ENCODE measurements around the gene EIF4G3. TPM values are rescaled to one million over a fixed set of nuclear protein-coding genes. Genes with fewer than 3 reads are reported as not detected.

The EIF4G3 gene
- polyA plus RNA-seq, 1 donor (not counting 4 experiments of a cell fraction or from before 2014, with no cell fraction given), result 44.6 TPM

DNA sequence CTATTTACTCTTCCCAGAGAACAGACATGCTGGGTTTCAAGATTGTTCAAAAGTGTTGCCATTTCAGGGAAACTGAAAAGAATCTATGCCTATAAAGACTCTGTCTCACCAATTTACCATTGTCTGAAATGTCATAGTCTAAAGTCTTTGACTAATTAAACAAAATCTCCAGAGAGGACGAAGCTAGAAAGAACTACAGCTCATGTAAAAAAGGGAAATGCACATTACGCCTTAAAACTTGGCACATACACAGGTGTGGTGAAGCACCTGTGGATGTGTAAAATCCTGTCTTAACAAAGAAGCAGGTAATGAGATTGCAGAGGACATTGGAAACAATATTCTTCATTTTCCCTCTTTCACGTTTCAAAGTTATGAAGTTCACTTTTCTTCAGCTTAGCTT, 130.6 kb downstream of the EIF4G3 start:
- Histone ChIP-seq H3K4me3 (ENCODE audit: control insufficient read depth in 2 of 3, extremely low read depth in 1 of 3, insufficient read depth in 2 of 3, low read depth in 1 of 3, low read length in 3 of 3) (no peak overlapping the region), H3K9me1 (ENCODE audit: control insufficient read depth, extremely low read depth, insufficient read depth, low read length) (peaks cover 2% of the 10 kb centered on the region), H3K4me2 (ENCODE audit: control insufficient read depth, extremely low read depth, insufficient read depth, low read depth, low read length) (no peak overlapping the region), H3K79me2 (ENCODE audit: control insufficient read depth, insufficient read depth, low read length) (peaks cover 13% of the 10 kb centered on the region), H2AFZ (ENCODE audit: control insufficient read depth, low read length) (no peak overlapping the region), H3K9ac (ENCODE audit: control insufficient read depth, extremely low read depth, insufficient read depth, low read length) (no peak overlapping the region), H3K36me3 (ENCODE audit: control insufficient read depth in 2 of 2, extremely low read depth in 1 of 2, insufficient read depth in 2 of 2, low read length in 2 of 2) (peaks cover 2 to 9% of the 10 kb centered on the region in 2 experiments), H3K27me3 (ENCODE audit: control insufficient read depth, extremely low read depth, insufficient read depth, low read length) (no peaks in the 10 kb centered on the region), H3K4me1 (ENCODE audit: control insufficient read depth, extremely low read depth, insufficient read depth, low read length) (no peaks in the 10 kb centered on the region), H3K9me3 (ENCODE audit: control insufficient read depth, low read depth, low read length) (no peaks in the 10 kb centered on the region), H4K20me1 (ENCODE audit: control insufficient read depth, extremely low read depth, insufficient read depth, low read length) (peaks cover 2% of the 10 kb centered on the region), H3K27ac (ENCODE audit: control insufficient read depth, insufficient read depth, low read length) (no peak overlapping the region)
- no peak for FAIRE-seq
- dilution Hi-C loops (cut with MboI; ENCODE audit: extremely low pct_ligation_motif_present, low sequenced_read_pairs), result no loop called here
- TF ChIP-seq, protein P1, sequence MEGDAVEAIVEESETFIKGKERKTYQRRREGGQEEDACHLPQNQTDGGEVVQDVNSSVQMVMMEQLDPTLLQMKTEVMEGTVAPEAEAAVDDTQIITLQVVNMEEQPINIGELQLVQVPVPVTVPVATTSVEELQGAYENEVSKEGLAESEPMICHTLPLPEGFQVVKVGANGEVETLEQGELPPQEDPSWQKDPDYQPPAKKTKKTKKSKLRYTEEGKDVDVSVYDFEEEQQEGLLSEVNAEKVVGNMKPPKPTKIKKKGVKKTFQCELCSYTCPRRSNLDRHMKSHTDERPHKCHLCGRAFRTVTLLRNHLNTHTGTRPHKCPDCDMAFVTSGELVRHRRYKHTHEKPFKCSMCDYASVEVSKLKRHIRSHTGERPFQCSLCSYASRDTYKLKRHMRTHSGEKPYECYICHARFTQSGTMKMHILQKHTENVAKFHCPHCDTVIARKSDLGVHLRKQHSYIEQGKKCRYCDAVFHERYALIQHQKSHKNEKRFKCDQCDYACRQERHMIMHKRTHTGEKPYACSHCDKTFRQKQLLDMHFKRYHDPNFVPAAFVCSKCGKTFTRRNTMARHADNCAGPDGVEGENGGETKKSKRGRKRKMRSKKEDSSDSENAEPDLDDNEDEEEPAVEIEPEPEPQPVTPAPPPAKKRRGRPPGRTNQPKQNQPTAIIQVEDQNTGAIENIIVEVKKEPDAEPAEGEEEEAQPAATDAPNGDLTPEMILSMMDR (optimal IDR thresholded peaks at IDR 0.05 in 1 of 3, IDR thresholded peaks at IDR 0.05 in 1 of 3, conservative IDR thresholded peaks at IDR 0.05 in 1 of 3; ENCODE audit: extremely low read depth in 1 of 3, insufficient read depth in 2 of 3, low read length in 3 of 3), result no peak
- no peak for TF ChIP-seq EZH2 (IDR thresholded peaks at IDR 0.05; ENCODE audit: low read length)
- DNase-seq (ENCODE audit: low read depth, low spot score), result no peak

DNA sequence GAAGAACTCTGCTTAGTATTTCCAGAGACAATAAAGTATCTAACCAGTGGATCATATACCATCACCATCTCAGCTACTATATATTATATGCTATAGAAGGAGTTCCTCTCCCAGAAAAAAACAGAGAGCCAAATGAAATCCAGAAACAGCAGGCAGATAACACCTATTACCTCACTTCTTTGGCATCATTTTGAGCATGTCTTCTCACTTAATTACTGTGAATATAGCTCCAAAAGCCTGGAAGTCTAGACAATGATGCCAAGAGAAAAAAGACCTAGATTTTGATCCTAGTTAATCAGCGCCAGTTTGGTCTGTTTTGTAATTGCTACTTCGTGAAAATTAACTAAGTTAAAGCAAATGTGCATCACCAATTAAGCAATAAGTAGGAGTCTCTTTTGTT, 131.3 kb downstream of the EIF4G3 start:
- peaks cover 2 to 5% of the 10 kb centered on the region in 2 experiments for H3K36me3 ChIP-seq (ENCODE audit: control insufficient read depth in 2 of 2, extremely low read depth in 1 of 2, insufficient read depth in 2 of 2, low read length in 2 of 2)
- H3K4me3 ChIP-seq (ENCODE audit: control insufficient read depth in 2 of 3, extremely low read depth in 1 of 3, insufficient read depth in 2 of 3, low read depth in 1 of 3, low read length in 3 of 3), result no peak overlapping the region
- no peaks in the 10 kb centered on the region for H3K4me1 ChIP-seq (ENCODE audit: control insufficient read depth, extremely low read depth, insufficient read depth, low read length)
- no peak for DNase-seq (ENCODE audit: low read depth, low spot score)
- no peak overlapping the region for H2AFZ ChIP-seq (ENCODE audit: control insufficient read depth, low read length)
- TF ChIP-seq EZH2 (IDR thresholded peaks at IDR 0.05; ENCODE audit: low read length), result no peak
- TF ChIP-seq, protein P1 (optimal IDR thresholded peaks at IDR 0.05 in 1 of 3, IDR thresholded peaks at IDR 0.05 in 1 of 3, conservative IDR thresholded peaks at IDR 0.05 in 1 of 3; ENCODE audit: extremely low read depth in 1 of 3, insufficient read depth in 2 of 3, low read length in 3 of 3), result no peak
- H3K27me3 ChIP-seq (ENCODE audit: control insufficient read depth, extremely low read depth, insufficient read depth, low read length), result no peaks in the 10 kb centered on the region
- no peak for FAIRE-seq
- H3K79me2 ChIP-seq (ENCODE audit: control insufficient read depth, insufficient read depth, low read length), result peaks cover 16% of the 10 kb centered on the region
- peaks cover 2% of the 10 kb centered on the region for H3K9me1 ChIP-seq (ENCODE audit: control insufficient read depth, extremely low read depth, insufficient read depth, low read length)
- no peak overlapping the region for H3K4me2 ChIP-seq (ENCODE audit: control insufficient read depth, extremely low read depth, insufficient read depth, low read depth, low read length)
- dilution Hi-C loops (cut with MboI; ENCODE audit: extremely low pct_ligation_motif_present, low sequenced_read_pairs), result no loop called here
- H3K9me3 ChIP-seq (ENCODE audit: control insufficient read depth, low read depth, low read length), result no peaks in the 10 kb centered on the region
- no peak overlapping the region for H3K9ac ChIP-seq (ENCODE audit: control insufficient read depth, extremely low read depth, insufficient read depth, low read length)
- H3K27ac ChIP-seq (ENCODE audit: control insufficient read depth, insufficient read depth, low read length), result no peak overlapping the region
- H4K20me1 ChIP-seq (ENCODE audit: control insufficient read depth, extremely low read depth, insufficient read depth, low read length), result peaks cover 2% of the 10 kb centered on the region
